ENCODE results near the gene DRICH1.
"Not testable (repeated sequence)": the region's sequence is repeated elsewhere in the genome, so short reads cannot be mapped to it uniquely, and the experiment has no call there.

Gene DRICH1

DNA sequence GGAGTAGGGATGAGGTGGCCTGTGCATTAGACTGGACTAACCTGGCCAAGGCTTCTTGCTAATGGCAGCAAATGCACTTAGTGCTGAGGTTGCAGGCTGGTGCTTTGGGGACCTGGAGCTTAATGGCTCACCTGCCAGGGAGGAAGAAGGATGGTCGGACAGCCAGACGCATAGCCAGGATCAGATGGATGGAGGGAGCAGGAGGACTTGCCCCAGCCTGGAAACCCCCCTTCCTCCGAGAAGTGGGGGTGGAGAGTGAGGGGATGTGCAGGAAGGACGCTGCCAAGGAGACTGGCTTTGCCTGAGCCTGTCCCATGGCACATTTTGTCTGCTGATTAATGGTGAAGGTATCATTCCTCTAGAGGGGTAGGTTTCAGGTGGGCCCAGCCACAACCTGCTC is 69.9 kb downstream of the DRICH1 start:
- Histone ChIP-seq H3K27ac (ENCODE audit: insufficient read depth in 1 of 2, low read depth in 1 of 2, low read length in 2 of 2, poor library complexity in 1 of 2, severe bottlenecking in 2 of 2) (no peak overlapping the region), H3K27me3 (replicated peaks in 2 of 5; ENCODE audit: control insufficient read depth in 4 of 5, insufficient read depth in 5 of 5, low read length in 4 of 5) (no peaks in the 10 kb centered on the region), H3K9me3 (ENCODE audit: control extremely low read depth in 1 of 5, control insufficient read depth in 4 of 5, insufficient read depth in 2 of 5, low read depth in 1 of 5, low read length in 4 of 5) (no peaks in the 10 kb centered on the region), H3K4me1 (ENCODE audit: control extremely low read depth in 1 of 4, control insufficient read depth in 4 of 4, insufficient read depth in 4 of 4, low read length in 3 of 4) (peaks cover 0 to 33% (median 22%) of the 10 kb centered on the region in 4 experiments), H3K4me3 (ENCODE audit: control insufficient read depth in 1 of 7, extremely low read depth in 1 of 7, insufficient read depth in 4 of 7, low read depth in 2 of 7, low read length in 6 of 7) (no peak overlapping the region), H3K36me3 (ENCODE audit: control insufficient read depth in 4 of 4, insufficient read depth in 4 of 4, low read length in 3 of 4) (no peaks in the 10 kb centered on the region)
- ChIA-PET POLR2A (no interaction called here), CTCF (interaction anchor here (1.0 to 2.7 kb wide), 2 partner anchors 18 to 29 kb away, joined by 3 to 12 read pairs; partner anchors contain the start of gene IGLL1)
- 100% methylated on average over 1 of the region's 4 CpGs for WGBS (ENCODE audit: insufficient coverage)
- no peak for DNase-seq

DNA sequence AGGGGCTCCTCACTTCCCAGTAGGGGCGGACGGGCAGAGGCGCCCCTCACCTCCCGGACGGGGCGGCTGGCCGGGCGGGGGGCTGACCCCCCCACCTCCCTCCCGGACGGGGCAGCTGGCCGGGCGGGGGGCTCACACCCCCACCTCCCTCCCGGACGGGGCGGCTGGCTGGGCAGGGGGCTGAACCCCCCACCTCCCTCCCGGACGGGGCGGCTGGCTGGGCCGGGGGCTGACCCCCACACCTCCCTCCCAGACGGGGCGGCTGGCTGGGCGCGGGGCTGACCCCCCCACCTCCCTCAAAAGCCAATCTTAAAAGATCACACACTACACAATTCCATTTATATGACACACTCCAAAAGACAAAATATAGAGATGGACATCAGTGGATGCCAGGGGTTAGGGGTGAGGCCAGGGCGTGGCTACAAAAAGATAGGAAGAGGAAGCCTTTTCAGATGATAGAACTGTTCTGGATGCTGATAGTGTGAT is 71.1 kb downstream of the DRICH1 start:
- CTCF ChIA-PET; H3K9me3 ChIP-seq (ENCODE audit: control extremely low read depth in 1 of 5, control insufficient read depth in 4 of 5, insufficient read depth in 2 of 5, low read depth in 1 of 5, low read length in 4 of 5); H3K27ac ChIP-seq (ENCODE audit: insufficient read depth in 1 of 2, low read depth in 1 of 2, low read length in 2 of 2, poor library complexity in 1 of 2, severe bottlenecking in 2 of 2); DNase-seq; H3K36me3 ChIP-seq (ENCODE audit: control insufficient read depth in 4 of 4, insufficient read depth in 4 of 4, low read length in 3 of 4); H3K4me3 ChIP-seq (ENCODE audit: control insufficient read depth in 1 of 7, extremely low read depth in 1 of 7, insufficient read depth in 4 of 7, low read depth in 2 of 7, low read length in 6 of 7); H3K27me3 ChIP-seq (replicated peaks in 2 of 5; ENCODE audit: control insufficient read depth in 4 of 5, insufficient read depth in 5 of 5, low read length in 4 of 5); POLR2A ChIA-PET: not testable (repeated sequence)
- H3K4me1 ChIP-seq (ENCODE audit: control extremely low read depth in 1 of 4, control insufficient read depth in 4 of 4, insufficient read depth in 4 of 4, low read length in 3 of 4), result peaks cover 0 to 27% (median 17%) of the 10 kb centered on the region in 4 experiments
- WGBS (ENCODE audit: insufficient coverage), result 80% methylated on average over 1 of the region's 24 CpGs

- POLR2A ChIA-PET, result interaction anchor here (0.6 kb wide), 1 partner anchor 117 kb away, joined by 3 read pairs; no protein-coding TSS in a partner anchor
- not testable (repeated sequence) for DNase-seq; H3K4me3 ChIP-seq (ENCODE audit: control insufficient read depth in 1 of 7, extremely low read depth in 1 of 7, insufficient read depth in 4 of 7, low read depth in 2 of 7, low read length in 6 of 7); H3K9me3 ChIP-seq (ENCODE audit: control extremely low read depth in 1 of 5, control insufficient read depth in 4 of 5, insufficient read depth in 2 of 5, low read depth in 1 of 5, low read length in 4 of 5); H3K27me3 ChIP-seq (replicated peaks in 2 of 5; ENCODE audit: control insufficient read depth in 4 of 5, insufficient read depth in 5 of 5, low read length in 4 of 5); H3K36me3 ChIP-seq (ENCODE audit: control insufficient read depth in 4 of 4, insufficient read depth in 4 of 4, low read length in 3 of 4); H3K27ac ChIP-seq (ENCODE audit: insufficient read depth in 1 of 2, low read depth in 1 of 2, low read length in 2 of 2, poor library complexity in 1 of 2, severe bottlenecking in 2 of 2)
- WGBS (ENCODE audit: insufficient coverage), result no CpG with 5 or more reads among the region's 1 CpG
- peaks cover 0 to 19% (median 10%) of the 10 kb centered on the region in 4 experiments for H3K4me1 ChIP-seq (ENCODE audit: control extremely low read depth in 1 of 4, control insufficient read depth in 4 of 4, insufficient read depth in 4 of 4, low read length in 3 of 4)
- CTCF ChIA-PET, result interaction anchor here (1.2 to 1.6 kb wide), 3 partner anchors 11 to 32 kb away, joined by 4 to 7 read pairs (median 6); no protein-coding TSS in a partner anchor
Measured at GRCh38 chr22:23560215-23560614, 71.9 kb downstream of the DRICH1 start.
